Common myeloid progenitor, CD34-positive (primary cell): Measurements from ENCODE around the gene FXYD6.

Experiments used
- CTCF ChIA-PET: fragments of 350-600 bp; sonication (Branson Sonifier 250); formaldehyde crosslinking; loops from one replicate; lab custom pipeline; 2021; ENCODE audit warnings: antibody characterized with exemption; lab: Charles Lee
- POLR2A ChIA-PET: fragments of 350-600 bp; sonication (Branson Sonifier 250); formaldehyde crosslinking; loops from one replicate; lab custom pipeline; 2021; ENCODE audit warnings: antibody characterized with exemption; lab: Charles Lee
- DNase-seq, 3 donors: peaks; one replicate each; pipeline versions ENCODE4 v3.0.0 to v3.0.0-alpha.2; 2013
- H3K27ac ChIP-seq, 2 experiments: 1 replicate in 1 of 2; 2 replicates in 1 of 2; pipeline ENCODE4 v1.7.0; 2013; ENCODE audit warnings: inconsistent platforms in 2 of 2, low read length in 2 of 2, mild to moderate bottlenecking in 2 of 2, low read depth in 1 of 2, moderate library complexity in 1 of 2; ENCODE audit not compliant: severe bottlenecking in 2 of 2, insufficient read depth in 1 of 2, poor library complexity in 1 of 2
- H3K27me3 ChIP-seq, 5 experiments: replicated peaks in 2 of 5; 1 replicate in 3 of 5; 2 replicates in 2 of 5; pipeline versions ENCODE4 v1.6.1 to v1.7.0; 2013; ENCODE audit warnings: low read length in 4 of 5, mild to moderate bottlenecking in 2 of 5, moderate library complexity in 2 of 5, inconsistent platforms in 1 of 5; ENCODE audit not compliant: insufficient read depth in 5 of 5, control insufficient read depth in 4 of 5
- H3K36me3 ChIP-seq, 4 experiments: 1 replicate in 2 of 4; 2 replicates in 2 of 4; pipeline versions ENCODE4 v1.6.1 to v1.7.0; 2013; ENCODE audit warnings: low read length in 3 of 4, control low read depth in 1 of 4, mild to moderate bottlenecking in 1 of 4; ENCODE audit not compliant: control insufficient read depth in 4 of 4, insufficient read depth in 4 of 4
- H3K4me1 ChIP-seq, 4 experiments: 1 replicate in 3 of 4; 2 replicates in 1 of 4; pipeline versions ENCODE4 v1.6.1 to v1.7.1; 2013; ENCODE audit warnings: low read length in 3 of 4, mild to moderate bottlenecking in 3 of 4, control low read depth in 1 of 4, inconsistent platforms in 1 of 4, moderate library complexity in 1 of 4; ENCODE audit not compliant: control insufficient read depth in 4 of 4, insufficient read depth in 4 of 4; ENCODE audit errors: control extremely low read depth in 1 of 4
- H3K4me3 ChIP-seq, 7 experiments: 1 replicate in 4 of 7; 2 replicates in 3 of 7; pipeline versions ENCODE4 v1.5.1 to v1.7.0; 2013; ENCODE audit warnings: mild to moderate bottlenecking in 7 of 7, low read length in 6 of 7, moderate library complexity in 6 of 7, inconsistent platforms in 2 of 7, low read depth in 2 of 7, control low read depth in 1 of 7; ENCODE audit not compliant: insufficient read depth in 4 of 7, control insufficient read depth in 1 of 7; ENCODE audit errors: extremely low read depth in 1 of 7
- H3K9me3 ChIP-seq, 5 experiments: 1 replicate in 4 of 5; 2 replicates in 1 of 5; pipeline versions ENCODE4 v1.6.1 to v1.7.1; 2013; ENCODE audit warnings: low read length in 4 of 5, mild to moderate bottlenecking in 2 of 5, inconsistent platforms in 1 of 5, low read depth in 1 of 5, moderate library complexity in 1 of 5; ENCODE audit not compliant: control insufficient read depth in 4 of 5, insufficient read depth in 2 of 5; ENCODE audit errors: control extremely low read depth in 1 of 5
- WGBS: methylation state at CpG from one replicate; pipeline ENCODE4 v1.1.5; 2013; ENCODE audit not compliant: insufficient coverage; 5-methylcytosine and 5-hydroxymethylcytosine counted together

FXYD6 gene

GRCh38 chr11:117794772-117795629, 81.5 kb downstream of the FXYD6 start:
- no peak overlapping the region for H3K4me3 ChIP-seq
- no peak overlapping the region for H3K27ac ChIP-seq
- ChIA-PET CTCF (interaction anchor here (2.5 kb wide), 1 partner anchor 14 kb away, joined by 7 read pairs; no protein-coding TSS in a partner anchor), POLR2A (no interaction called here)
- H3K9me3 ChIP-seq: no peaks in the 10 kb centered on the region
- H3K36me3 ChIP-seq: no peaks in the 10 kb centered on the region
- 47% methylated on average over 17 of the region's 29 CpGs for WGBS
- peaks cover 0 to 82% (median 37%) of the 10 kb centered on the region in 5 experiments for H3K27me3 ChIP-seq
- H3K4me1 ChIP-seq: peaks cover 0 to 20% (median 12%) of the 10 kb centered on the region in 4 experiments
- no peak for DNase-seq

- CTCF ChIA-PET: interaction anchor here (0.6 to 2.5 kb wide), 2 partner anchors 9 to 15 kb away, joined by 3 to 7 read pairs; no protein-coding TSS in a partner anchor
- 94% methylated on average over 10 of the region's 10 CpGs for WGBS
- Histone ChIP-seq H3K27me3 (peaks cover 0 to 73% (median 30%) of the 10 kb centered on the region in 5 experiments), H3K4me3 (no peak overlapping the region), H3K27ac (no peak overlapping the region), H3K9me3 (no peaks in the 10 kb centered on the region), H3K4me1 (peaks cover 0 to 20% (median 12%) of the 10 kb centered on the region in 4 experiments), H3K36me3 (no peaks in the 10 kb centered on the region)
- DNase-seq: no peak
- POLR2A ChIA-PET: interaction anchor here (0.6 kb wide), 1 partner anchor 220 kb away, joined by 3 read pairs; no protein-coding TSS in a partner anchor
Measured at GRCh38 chr11:117794135-117794534, 82.3 kb downstream of the FXYD6 start.

GRCh38 chr11:117793583-117793982, 82.9 kb downstream of the FXYD6 start:
- ChIA-PET POLR2A (interaction anchor here (0.6 kb wide), 1 partner anchor 220 kb away, joined by 3 read pairs; no protein-coding TSS in a partner anchor), CTCF (interaction anchor here (0.6 to 1.4 kb wide), 3 partner anchors 8 to 11 kb away, joined by 3 to 5 read pairs (median 3); no protein-coding TSS in a partner anchor)
- Histone ChIP-seq H3K9me3 (no peaks in the 10 kb centered on the region), H3K27ac (no peak overlapping the region), H3K36me3 (no peaks in the 10 kb centered on the region), H3K4me3 (no peak overlapping the region), H3K27me3 (peaks cover 0 to 68% (median 24%) of the 10 kb centered on the region in 5 experiments), H3K4me1 (peaks cover 0 to 20% (median 12%) of the 10 kb centered on the region in 4 experiments)
- WGBS: 90% methylated on average over 8 of the region's 9 CpGs
- DNase-seq: no peak

DNA sequence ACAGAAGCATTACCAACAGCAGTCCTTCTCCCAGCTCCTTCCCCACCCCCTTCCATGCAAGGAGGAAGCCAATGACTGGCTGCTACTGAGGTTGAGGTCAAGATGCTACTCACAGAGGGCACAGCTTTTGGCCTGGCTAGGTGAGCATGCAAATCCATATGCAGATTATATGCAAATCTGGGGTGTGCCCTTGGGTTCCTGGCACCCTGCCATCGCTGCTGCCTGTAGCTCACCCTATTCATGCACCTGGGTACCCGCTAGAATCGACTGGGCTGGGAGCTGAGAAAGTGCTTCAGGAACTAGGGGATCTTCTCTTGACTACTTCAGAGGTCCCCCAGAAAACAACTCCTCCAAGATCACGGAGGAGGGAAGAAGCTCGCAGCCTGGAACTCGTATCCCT, 83.5 kb downstream of the FXYD6 start:
- DNase-seq: no peak
- Histone ChIP-seq H3K27ac (no peak overlapping the region), H3K4me3 (no peak overlapping the region), H3K9me3 (no peaks in the 10 kb centered on the region), H3K4me1 (peaks cover 0 to 20% (median 12%) of the 10 kb centered on the region in 4 experiments), H3K36me3 (no peaks in the 10 kb centered on the region), H3K27me3 (peaks cover 0 to 62% (median 22%) of the 10 kb centered on the region in 5 experiments)
- 96% methylated on average over 4 of the region's 6 CpGs for WGBS
- POLR2A ChIA-PET: interaction anchor here (0.5 kb wide), 1 partner anchor 350 kb away, joined by 3 read pairs; no protein-coding TSS in a partner anchor
- CTCF ChIA-PET: interaction anchor here (1.3 to 2.3 kb wide), 5 partner anchors 9 to 350 kb away, joined by 3 to 6 read pairs (median 5); no protein-coding TSS in a partner anchor

DNA sequence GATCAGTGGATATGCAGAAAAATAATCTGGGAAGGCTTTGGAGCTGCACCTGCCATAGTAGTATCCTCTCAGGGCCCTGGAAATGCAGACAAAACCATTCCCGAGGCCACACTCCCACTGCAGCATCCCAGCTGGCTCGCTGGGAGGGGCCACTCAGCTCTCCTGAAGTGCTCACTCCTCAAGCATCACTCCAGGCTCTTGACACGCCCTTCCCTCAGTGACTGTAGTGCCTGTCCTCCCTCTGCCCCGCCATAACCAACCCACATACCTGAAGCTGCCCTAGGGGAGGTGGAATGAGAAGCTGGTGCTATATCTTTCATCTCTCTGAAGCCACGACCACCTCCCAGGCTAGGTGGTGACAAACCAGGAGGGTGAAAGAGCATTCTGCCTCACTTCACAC, 84.2 kb downstream of the FXYD6 start:
- Histone ChIP-seq H3K27me3 (peaks cover 0 to 55% (median 18%) of the 10 kb centered on the region in 5 experiments), H3K4me1 (peaks cover 0 to 18% (median 12%) of the 10 kb centered on the region in 4 experiments), H3K4me3 (no peak overlapping the region), H3K9me3 (no peaks in the 10 kb centered on the region), H3K36me3 (no peaks in the 10 kb centered on the region), H3K27ac (no peak overlapping the region)
- no peak for DNase-seq
- CTCF ChIA-PET: interaction anchor here (1.3 to 2.3 kb wide), 5 partner anchors 8 to 349 kb away, joined by 3 to 6 read pairs (median 5); no protein-coding TSS in a partner anchor
- WGBS: 95% methylated on average over 2 of the region's 5 CpGs
- POLR2A ChIA-PET: interaction anchor here (0.5 kb wide), 1 partner anchor 349 kb away, joined by 3 read pairs; no protein-coding TSS in a partner anchor

DNA sequence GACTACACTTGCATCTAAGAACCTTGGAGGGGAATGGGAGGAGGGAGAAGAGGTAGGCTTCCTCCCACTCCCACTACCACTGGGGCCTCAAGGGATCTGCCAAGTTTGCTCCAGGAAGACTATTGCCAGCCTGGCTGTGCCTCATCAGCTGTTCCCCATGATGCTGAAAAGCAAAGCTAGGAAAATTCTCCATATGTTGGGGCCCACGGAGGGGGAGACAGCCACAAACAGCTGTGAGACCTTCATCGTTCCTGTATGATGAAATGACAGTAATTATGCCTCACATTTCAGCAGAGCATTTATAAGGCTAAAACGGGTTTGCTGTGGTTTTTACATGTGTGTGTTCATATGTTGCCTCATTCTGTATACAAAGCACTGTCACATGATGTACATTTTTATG, 86.2 kb downstream of the FXYD6 start:
- H3K9me3 ChIP-seq: no peaks in the 10 kb centered on the region
- H3K4me1 ChIP-seq: no peaks in the 10 kb centered on the region
- 0% methylated on average over 1 of the region's 3 CpGs for WGBS
- no peaks in the 10 kb centered on the region for H3K36me3 ChIP-seq
- no peak overlapping the region for H3K27ac ChIP-seq
- no peak for DNase-seq
- no peak overlapping the region for H3K4me3 ChIP-seq
- peaks cover 0 to 47% (median 15%) of the 10 kb centered on the region in 5 experiments for H3K27me3 ChIP-seq
- ChIA-PET CTCF (interaction anchor here (0.8 to 1.0 kb wide), 2 partner anchors 18 to 121 kb away, joined by 3 read pairs; no protein-coding TSS in a partner anchor), POLR2A (interaction anchor here (0.7 kb wide), 1 partner anchor 488 kb away, joined by 3 read pairs; no protein-coding TSS in a partner anchor)
